Nephron progenitor cell (in vitro differentiated cells): ENCODE results near the gene ZNF619.

ENCODE experiments used
- DNase-seq: peaks from one replicate; pipeline ENCODE4 v3.0.0; 2021
- H3K27ac Mint-ChIP-seq: 2 replicates; pipeline ENCODE4 v1.8.0; 2021; ENCODE audit warnings: mild to moderate bottlenecking, moderate library complexity, mixed read lengths
- H3K27me3 Mint-ChIP-seq: 2 replicates; pipeline ENCODE4 v1.8.0; 2021; ENCODE audit warnings: mild to moderate bottlenecking, low read depth, mixed read lengths; ENCODE audit not compliant: poor library complexity
- H3K36me3 Mint-ChIP-seq: 2 replicates; pipeline ENCODE4 v1.8.0; 2021; ENCODE audit warnings: low read depth, mixed read lengths
- H3K4me1 Mint-ChIP-seq: 2 replicates; pipeline ENCODE4 v1.8.0; 2021; ENCODE audit warnings: mixed read lengths
- H3K4me3 Mint-ChIP-seq: 2 replicates; pipeline ENCODE4 v1.8.0; 2021; ENCODE audit warnings: mild to moderate bottlenecking, moderate library complexity, mixed read lengths
- H3K9me3 Mint-ChIP-seq: 2 replicates; pipeline ENCODE4 v1.8.0; 2021; ENCODE audit warnings: mild to moderate bottlenecking, moderate library complexity, mixed read lengths
- CTCF ChIP-seq: fragments of 200-600 bp; sonication (generic); IDR thresholded peaks from 2 replicates; pipeline ENCODE4 v1.5.0; 2021; ENCODE audit warnings: antibody characterized with exemption

ZNF619 gene

GRCh38 chr3:40502034-40502433 is 25.1 kb downstream of the ZNF619 start:
- peaks cover 26% of the 10 kb centered on the region for H3K4me1 Mint-ChIP-seq
- DNase-seq = no peak
- TF ChIP-seq CTCF = no peak
- no peak overlapping the region for H3K4me3 Mint-ChIP-seq
- H3K36me3 Mint-ChIP-seq = peaks cover 4% of the 10 kb centered on the region
- H3K27ac Mint-ChIP-seq = no peak overlapping the region
- H3K27me3 Mint-ChIP-seq = peaks cover 24% of the 10 kb centered on the region
- H3K9me3 Mint-ChIP-seq = peaks cover 9% of the 10 kb centered on the region

- TF ChIP-seq CTCF = no peak
- peaks cover 30% of the 10 kb centered on the region for H3K36me3 Mint-ChIP-seq
- H3K4me1 Mint-ChIP-seq = peaks cover 32% of the 10 kb centered on the region
- H3K27me3 Mint-ChIP-seq = peaks cover 11% of the 10 kb centered on the region
- no peak for DNase-seq
- H3K4me3 Mint-ChIP-seq = peak overlapping the region; percentile 96
- peaks cover 15% of the 10 kb centered on the region for H3K9me3 Mint-ChIP-seq
- no peak overlapping the region for H3K27ac Mint-ChIP-seq
Measured at GRCh38 chr3:40504636-40505430, 27.9 kb downstream of the ZNF619 start.

- Mint-ChIP-seq H3K27me3 (peaks cover 10% of the 10 kb centered on the region), H3K4me3 (peak within 1 kb of the TSS; percentile 96), H3K36me3 (peaks cover 40% of the 10 kb centered on the region), H3K9me3 (peaks cover 22% of the 10 kb centered on the region), H3K27ac (peak within 1 kb of the TSS; percentile 95), H3K4me1 (peaks cover 28% of the 10 kb centered on the region)
- peak; percentile 26 for TF ChIP-seq CTCF
- peak; percentile 86 for DNase-seq
Measured at GRCh38 chr3:40505599-40506462, 28.9 kb downstream of the ZNF619 start, which contains the start of gene ZNF620. TSS of gene ZNF620 (plus strand) at chr3:40506039. CDS start at chr3:40506353, 314 bp downstream.

GRCh38 chr3:40511031-40511718 is 34.3 kb downstream of the ZNF619 start:
- H3K27ac Mint-ChIP-seq = no peak overlapping the region
- no peaks in the 10 kb centered on the region for H3K27me3 Mint-ChIP-seq
- no peak overlapping the region for H3K4me3 Mint-ChIP-seq
- peaks cover 19% of the 10 kb centered on the region for H3K4me1 Mint-ChIP-seq
- peaks cover 86% of the 10 kb centered on the region for H3K36me3 Mint-ChIP-seq
- TF ChIP-seq CTCF = no peak
- no peak for DNase-seq
- H3K9me3 Mint-ChIP-seq = peaks cover 13% of the 10 kb centered on the region

- TF ChIP-seq CTCF = no peak
- Mint-ChIP-seq H3K4me3 (no peak overlapping the region), H3K36me3 (peaks cover 73% of the 10 kb centered on the region), H3K27me3 (peaks cover 2% of the 10 kb centered on the region), H3K9me3 (no peaks in the 10 kb centered on the region), H3K27ac (peak overlapping the region; percentile 14), H3K4me1 (no peaks in the 10 kb centered on the region)
- no peak for DNase-seq
Measured at GRCh38 chr3:40516201-40516600, 39.3 kb downstream of the ZNF619 start.
